H1 (cell line): ENCODE results near the gene ADAM22. TPM values are rescaled to one million over a fixed set of nuclear protein-coding genes. Genes with fewer than 3 reads are reported as not detected.

Experiments
- CTCF ChIA-PET: fragments of 300-600 bp; sonication (Branson Sonifier 250); formaldehyde crosslinking; loops from one replicate; lab custom pipeline; 2021; ENCODE audit not compliant: partially characterized antibody; lab: Charles Lee
- POLR2A ChIA-PET: fragments of 300-600 bp; sonication (Branson Sonifier 250); formaldehyde crosslinking; loops from one replicate; lab custom pipeline; 2021; ENCODE audit warnings: inconsistent platforms; ENCODE audit not compliant: partially characterized antibody; lab: Charles Lee
- DNase-seq, 2 experiments: peaks; one replicate each; pipeline versions ENCODE4 v3.0.0 to v3.0.0-alpha.2; 2010 to 2022; ENCODE audit warnings: low spot score in 2 of 2, low read depth in 1 of 2, mixed read lengths in 1 of 2
- FAIRE-seq: peaks from 2 replicates; lab custom pipeline; 2011; peaks lifted over from hg19 to GRCh38; lab: Jason Lieb, UNC
- H2AFZ ChIP-seq: 2 replicates; pipeline ENCODE4 v1.8.1; 2012; ENCODE audit warnings: low read length, inconsistent platforms
- H2AK5ac ChIP-seq: 2 replicates; pipeline ENCODE4 v1.6.1; 2013; ENCODE audit warnings: low read depth, low read length
- H2BK120ac ChIP-seq: replicated peaks from 2 replicates; pipeline ENCODE3; 2013; ENCODE audit warnings: low read depth, low read length, inconsistent platforms
- H2BK12ac ChIP-seq: 2 replicates; pipeline ENCODE4 v1.6.1; 2013; ENCODE audit warnings: low read depth, low read length
- H2BK15ac ChIP-seq: 2 replicates; pipeline ENCODE4 v1.6.1; 2013; ENCODE audit warnings: low read length
- H2BK20ac ChIP-seq: 2 replicates; pipeline ENCODE4 v1.6.1; 2013; ENCODE audit warnings: low read length
- H2BK5ac ChIP-seq: 2 replicates; pipeline ENCODE4 v1.6.1; 2013; ENCODE audit warnings: low read depth, low read length
- H3K14ac ChIP-seq: 2 replicates; pipeline ENCODE4 v1.6.1; 2013; ENCODE audit warnings: inconsistent platforms; ENCODE audit not compliant: insufficient read length
- H3K18ac ChIP-seq: 2 replicates; pipeline ENCODE4 v1.6.1; 2013; ENCODE audit warnings: low read length; ENCODE audit errors: extremely low read depth
- H3K23ac ChIP-seq: 2 replicates; pipeline ENCODE4 v1.6.1; 2013; ENCODE audit warnings: inconsistent platforms; ENCODE audit not compliant: insufficient read length
- H3K23me2 ChIP-seq: 2 replicates; pipeline ENCODE4 v1.6.1; 2013; ENCODE audit warnings: low read depth, low read length
- H3K27ac ChIP-seq: 2 replicates; pipeline ENCODE4 v1.6.1; 2011; ENCODE audit warnings: low read depth, low read length, inconsistent platforms
- H3K27me3 ChIP-seq, 4 experiments: replicated peaks in 1 of 4; 1 replicate in 1 of 4; 2 replicates in 3 of 4; pipeline versions ENCODE4 v1.6.1 to v1.8.1; 2011 to 2013; ENCODE audit warnings: low read length in 3 of 4, mild to moderate bottlenecking in 3 of 4, inconsistent platforms in 2 of 4, mixed read lengths in 2 of 4, moderate library complexity in 1 of 4; ENCODE audit not compliant: control insufficient read depth in 3 of 4, insufficient read depth in 3 of 4; ENCODE audit errors: extremely low read depth in 1 of 4
- H3K36me3 ChIP-seq, 4 experiments: 2 replicates each; pipeline versions ENCODE4 v1.6.1 to v1.8.1; 2011 to 2013; ENCODE audit warnings: mild to moderate bottlenecking in 4 of 4, low read length in 3 of 4, moderate library complexity in 2 of 4, control low read depth in 1 of 4, inconsistent platforms in 1 of 4; ENCODE audit not compliant: insufficient read depth in 4 of 4, control insufficient read depth in 2 of 4
- H3K4ac ChIP-seq: replicated peaks from 2 replicates; pipeline ENCODE3; 2013; ENCODE audit warnings: low read length, low read depth, mixed read lengths, inconsistent platforms; ENCODE audit not compliant: insufficient read length
- H3K4me1 ChIP-seq, 4 experiments: replicated peaks in 1 of 4; 1 replicate in 1 of 4; 2 replicates in 3 of 4; pipeline versions ENCODE4 v1.6.1 to v1.8.1; 2011 to 2013; ENCODE audit warnings: low read length in 3 of 4, inconsistent platforms in 2 of 4, mixed read lengths in 1 of 4; ENCODE audit not compliant: insufficient read depth in 4 of 4, control insufficient read depth in 3 of 4
- H3K4me2 ChIP-seq, 2 experiments: 2 replicates each; pipeline versions ENCODE4 v1.6.1 to v1.8.1; 2011 to 2013; ENCODE audit warnings: low read depth in 2 of 2, low read length in 2 of 2, control low read depth in 1 of 2, inconsistent platforms in 1 of 2, mild to moderate bottlenecking in 1 of 2; ENCODE audit not compliant: insufficient read depth in 1 of 2
- H3K4me3 ChIP-seq, 4 experiments: fragments of 200-600, 300-600 bp in 1 of 4; sonication (generic), shearing (Covaris generic), sonication (Bioruptor Twin) in 1 of 4; 2 replicates each; pipeline versions ENCODE4 v1.5.1 to v1.8.1; 2011 to 2016; ENCODE audit warnings: low read length in 4 of 4, low read depth in 3 of 4, control low read depth in 2 of 4, inconsistent platforms in 2 of 4, mild to moderate bottlenecking in 2 of 4, mixed read lengths in 1 of 4, moderate library complexity in 1 of 4; ENCODE audit not compliant: insufficient read depth in 2 of 4; ENCODE audit errors: extremely low read depth in 1 of 4
- H3K56ac ChIP-seq: replicated peaks from 2 replicates; pipeline ENCODE3; 2013; ENCODE audit warnings: low read depth, mild to moderate bottlenecking, mixed read lengths, low read length, inconsistent platforms; ENCODE audit not compliant: insufficient read length
- H3K79me1 ChIP-seq: 2 replicates; pipeline ENCODE4 v1.6.1; 2013; ENCODE audit warnings: low read depth, low read length, control low read depth
- H3K79me2 ChIP-seq, 2 experiments: 2 replicates each; pipeline versions ENCODE4 v1.6.1 to v1.8.1; 2012 to 2013; ENCODE audit warnings: low read length in 2 of 2, mild to moderate bottlenecking in 2 of 2, inconsistent platforms in 1 of 2; ENCODE audit not compliant: insufficient read depth in 2 of 2, control insufficient read depth in 1 of 2
- H3K9ac ChIP-seq, 4 experiments: replicated peaks in 1 of 4; 1 replicate in 1 of 4; 2 replicates in 3 of 4; pipeline versions ENCODE4 v1.6.1 to v1.8.1; 2011 to 2013; ENCODE audit warnings: low read depth in 3 of 4, low read length in 3 of 4, control low read depth in 2 of 4, mild to moderate bottlenecking in 2 of 4, moderate library complexity in 2 of 4, inconsistent platforms in 1 of 4; ENCODE audit errors: extremely low read depth in 1 of 4
- H3K9me3 ChIP-seq, 2 experiments: 2 replicates each; pipeline versions ENCODE4 v1.6.1 to v1.8.1; 2012 to 2013; ENCODE audit warnings: mild to moderate bottlenecking in 2 of 2, moderate library complexity in 2 of 2, control low read depth in 1 of 2, inconsistent platforms in 1 of 2, low read depth in 1 of 2, low read length in 1 of 2, mixed read lengths in 1 of 2; ENCODE audit not compliant: insufficient read depth in 2 of 2
- H4K20me1 ChIP-seq, 2 experiments: replicated peaks in 1 of 2; 2 replicates each; pipeline versions ENCODE3 to v1.8.1; 2011 to 2013; ENCODE audit warnings: inconsistent platforms in 2 of 2, low read length in 2 of 2, mild to moderate bottlenecking in 1 of 2; ENCODE audit not compliant: insufficient read depth in 2 of 2, control insufficient read depth in 1 of 2
- H4K5ac ChIP-seq: 2 replicates; pipeline ENCODE4 v1.6.1; 2013; ENCODE audit warnings: low read length, low read depth, mixed read lengths, inconsistent platforms; ENCODE audit not compliant: insufficient read length
- H4K8ac ChIP-seq: 2 replicates; pipeline ENCODE4 v1.8.0; 2013; ENCODE audit warnings: mild to moderate bottlenecking, moderate library complexity, low read length, inconsistent platforms; ENCODE audit not compliant: insufficient read depth; ENCODE audit errors: extremely low read depth
- H4K91ac ChIP-seq: replicated peaks from 2 replicates; pipeline ENCODE3; 2013; ENCODE audit warnings: low read length, mixed read lengths, inconsistent platforms; ENCODE audit not compliant: insufficient read length
- ASH2L ChIP-seq: fragments of 200-600, 300-600 bp; sonication (generic); IDR thresholded peaks from one replicate; pipeline ENCODE4 v1.7.1; 2017; ENCODE audit warnings: low read length
- BACH1 ChIP-seq: IDR thresholded peaks from 2 replicates; pipeline ENCODE4 v1.6.1; 2012; ENCODE audit warnings: low read length, improper control_type of control experiment
- BCL11A ChIP-seq, 2 experiments: IDR thresholded peaks; one replicate each; pipeline ENCODE4 v1.6.1; 2011; ENCODE audit warnings: low read depth in 2 of 2, low read length in 2 of 2, mild to moderate bottlenecking in 2 of 2
- JUND ChIP-seq: IDR thresholded peaks from 2 replicates; pipeline ENCODE4 v1.6.1; 2011; ENCODE audit warnings: mild to moderate bottlenecking, improper control_type of control experiment, low read length
- POU5F1 ChIP-seq: IDR thresholded peaks from 2 replicates; pipeline ENCODE4 v1.6.1; 2011; ENCODE audit warnings: low read depth, mild to moderate bottlenecking, low read length, moderate library complexity
- WGBS, 2 experiments: shearing (Covaris generic) in 1 of 2; methylation state at CpG; one replicate each; pipeline versions ENCODE4 v1.1.6 to v1.1.7; 2013 to 2015; ENCODE audit warnings: low lambda C conversion rate in 2 of 2, mixed read lengths in 2 of 2, inconsistent platforms in 1 of 2, low coverage in 1 of 2, missing lambda C conversion rate in 1 of 2; ENCODE audit not compliant: insufficient replicate concordance in 2 of 2, insufficient coverage in 1 of 2, insufficient read length in 1 of 2; ENCODE audit errors: extremely low coverage in 1 of 2, missing lambda C conversion rate in 1 of 2; 5-methylcytosine and 5-hydroxymethylcytosine counted together
- polyA plus RNA-seq, 7 experiments: library from polyadenylated mRNA; depleted of rRNA in 3 of 7; stranded (reverse) in 5 of 7; unstranded in 2 of 7; fragments of >200 nt in 5 of 7; fragments of 200-250 nt in 2 of 7; gene quantifications; 1 replicate in 5 of 7; 2 replicates in 1 of 7; 4 replicates in 1 of 7; pipeline versions ENCODE4 v1.2.1 to v1.2.3, GENCODE V29; 2011 to 2013; ENCODE audit warnings: missing spikeins in 2 of 7, mixed read lengths in 2 of 7
- total RNA-seq: library from RNA; stranded (reverse); fragmentation: NEBNext Ultra II Directional; extraction: Animal tissue kit (Norgen Biotek cat#: 25700); gene quantifications from 2 replicates; pipeline ENCODE4 v1.2.1, GENCODE V29; 2021

The ADAM22 gene
- total and polyA plus RNA-seq, 2 of the 8 experiments (the other 6 are each of a cell fraction or from before 2014, with no cell fraction given) = 4.6 to 21.4 TPM

DNA sequence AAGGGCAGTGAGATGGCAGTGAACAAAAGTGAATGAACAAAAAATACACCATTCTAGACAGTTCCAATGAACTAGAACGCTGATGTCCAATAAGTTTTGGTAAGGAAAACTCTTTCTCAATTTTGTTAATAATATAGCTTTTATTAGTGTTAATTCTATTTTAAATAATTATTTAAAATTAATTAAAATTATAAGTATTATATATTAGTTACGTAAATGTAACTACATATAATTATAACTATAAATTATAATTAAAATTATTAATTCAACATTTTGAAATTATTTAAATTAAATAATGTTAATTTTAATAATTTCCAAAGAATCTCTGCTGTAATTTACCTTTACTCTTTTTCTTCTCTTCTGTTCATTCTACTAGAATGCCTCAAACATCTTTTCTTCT lies 280.4 kb downstream of the ADAM22 start:
- peaks cover 4% of the 10 kb centered on the region for H3K23me2 ChIP-seq
- no peak overlapping the region for H4K91ac ChIP-seq
- no peak overlapping the region for H2AK5ac ChIP-seq
- H3K79me2 ChIP-seq = peaks cover 0 to 31% of the 10 kb centered on the region in 2 experiments; a peak in 2 of 4 replicates
- H3K56ac ChIP-seq = no peak overlapping the region
- H3K27ac ChIP-seq = no peak overlapping the region
- no peak overlapping the region for H3K18ac ChIP-seq
- H2BK12ac ChIP-seq = no peak overlapping the region
- H3K4me1 ChIP-seq = peaks cover 2 to 21% (median 8%) of the 10 kb centered on the region in 4 experiments; a peak in 6 of 7 replicates
- no peak overlapping the region for H3K4me3 ChIP-seq
- H4K8ac ChIP-seq = no peak overlapping the region
- POLR2A ChIA-PET = interaction anchor here (1.3 kb wide), 1 partner anchor 9 kb away, joined by 5 read pairs; no protein-coding TSS in a partner anchor
- H4K5ac ChIP-seq = no peak overlapping the region
- no peak overlapping the region for H2BK5ac ChIP-seq
- CTCF ChIA-PET = interaction anchor here (0.6 to 0.7 kb wide), 2 partner anchors 21 to 749 kb away, joined by 3 read pairs; no protein-coding TSS in a partner anchor
- no peak overlapping the region for H3K4me2 ChIP-seq
- H3K27me3 ChIP-seq = no peaks in the 10 kb centered on the region
- no peak overlapping the region for H3K4ac ChIP-seq
- H4K20me1 ChIP-seq = peaks cover 3 to 6% of the 10 kb centered on the region in 2 experiments
- no peak overlapping the region for H2BK15ac ChIP-seq
- FAIRE-seq (no peak), DNase-seq (no peak)
- no peak overlapping the region for H2BK120ac ChIP-seq
- no peak overlapping the region for H2BK20ac ChIP-seq
- no peaks in the 10 kb centered on the region; the same call in 1 of the 2 replicates for H3K79me1 ChIP-seq
- 88% methylated on average over 2 of the region's 2 CpGs; no CpG with 5 or more reads in 1 of the 2 experiments for WGBS, 2 experiments
- no peak overlapping the region for H3K14ac ChIP-seq
- H3K23ac ChIP-seq = no peak overlapping the region
- H3K9me3 ChIP-seq = no peaks in the 10 kb centered on the region
- H3K36me3 ChIP-seq = peaks cover 0 to 43% (median 8%) of the 10 kb centered on the region in 4 experiments; a peak in 4 of 8 replicates
- no peak for TF ChIP-seq ASH2L
- TF ChIP-seq POU5F1 = no peak
- no peak for TF ChIP-seq JUND
- TF ChIP-seq BACH1 = no peak
- no peak for TF ChIP-seq BCL11A (IDR thresholded peaks at IDR 0.05; ENCODE audit: low read depth in 2 of 2, low read length in 2 of 2)
- TF ChIP-seq, all 59 proteins: peak for 0
- no peak overlapping the region for H3K9ac ChIP-seq
- no peak overlapping the region for H2AFZ ChIP-seq
